BJ (cell line): ENCODE measurements around the gene KCND3. TPM values are rescaled to one million over a fixed set of nuclear protein-coding genes. Genes with fewer than 3 reads are reported as not detected.

Experiments used
- CTCF ChIA-PET: fragments of 350-600 bp; formaldehyde crosslinking; extraction: SDS; loops from one replicate; lab custom pipeline; 2021; ENCODE audit warnings: antibody characterized with exemption, inconsistent platforms; lab: Yijun Ruan, JAX
- POLR2A ChIA-PET: fragments of 300-600 bp; sonication (Branson Sonifier 250); formaldehyde crosslinking; extraction: SDS; loops from one replicate; lab custom pipeline; 2021; ENCODE audit warnings: antibody characterized with exemption; lab: Charles Lee
- DNase-seq: peaks from one replicate; pipeline ENCODE4 v3.0.0-alpha.2; 2011; ENCODE audit warnings: low read depth
- H3K27me3 ChIP-seq: 2 replicates; pipeline ENCODE4 v1.6.0; 2011; ENCODE audit warnings: low read length; ENCODE audit not compliant: control insufficient read depth, insufficient read depth
- H3K36me3 ChIP-seq: 2 replicates; pipeline ENCODE4 v1.5.1; 2011; ENCODE audit warnings: low read length; ENCODE audit not compliant: control insufficient read depth, insufficient read depth
- H3K4me3 ChIP-seq: 2 replicates; pipeline ENCODE4 v1.5.1; 2011; ENCODE audit warnings: low read depth, mild to moderate bottlenecking, control low read depth, low read length
- CTCF ChIP-seq: IDR thresholded peaks from 2 replicates; pipeline ENCODE4 v1.5.1; 2011; ENCODE audit warnings: low read depth, mild to moderate bottlenecking, control low read depth, inconsistent platforms, low read length, moderate library complexity; ENCODE audit not compliant: insufficient read depth
- polyA plus RNA-seq: library from polyadenylated mRNA; depleted of rRNA; stranded (reverse); fragments of >200 nt; gene quantifications from 2 replicates; pipeline ENCODE4 v1.2.3, GENCODE V29; 2011

Gene KCND3
- polyA plus RNA-seq, 1 experiment: 3.6 TPM

- no peak for TF ChIP-seq CTCF
- Histone ChIP-seq H3K4me3 (no peak overlapping the region), H3K36me3 (no peaks in the 10 kb centered on the region), H3K27me3 (no peaks in the 10 kb centered on the region)
- CTCF ChIA-PET: interaction anchor here (0.6 to 2.2 kb wide), 2 partner anchors 9 to 237 kb away, joined by 3 to 9 read pairs; no protein-coding TSS in a partner anchor
- POLR2A ChIA-PET: no interaction called here
- DNase-seq: no peak
Measured at GRCh38 chr1:111778541-111779051, 210.9 kb downstream of the KCND3 start.

- POLR2A ChIA-PET: no interaction called here
- no peaks in the 10 kb centered on the region for H3K27me3 ChIP-seq
- no peak overlapping the region for H3K4me3 ChIP-seq
- H3K36me3 ChIP-seq: no peaks in the 10 kb centered on the region
- CTCF ChIA-PET: interaction anchor here (0.6 to 2.2 kb wide), 3 partner anchors 9 to 236 kb away, joined by 3 to 9 read pairs (median 3); no protein-coding TSS in a partner anchor
- no peak for TF ChIP-seq CTCF
- no peak for DNase-seq
Measured at GRCh38 chr1:111778066-111778465, 211.4 kb downstream of the KCND3 start.

DNA sequence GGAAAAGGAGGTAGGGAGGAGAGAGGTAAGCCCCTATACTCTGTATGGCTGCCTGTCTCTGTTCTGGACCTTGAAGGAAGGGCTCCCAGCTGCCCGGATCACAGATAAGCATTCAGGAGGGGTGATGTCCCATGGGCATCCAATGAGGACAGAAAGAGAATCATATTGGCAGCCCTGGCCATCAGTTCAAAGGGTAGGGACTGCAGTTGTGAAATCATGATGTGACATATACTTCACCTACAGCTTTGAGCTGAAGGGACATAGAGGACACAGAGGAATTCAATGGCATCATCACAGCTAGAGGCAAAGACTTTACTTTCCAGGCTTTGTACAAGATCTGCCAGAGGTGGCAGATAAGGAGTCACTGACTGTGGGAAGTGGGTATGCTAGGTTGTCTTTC lies 212.2 kb downstream of the KCND3 start:
- no peak for TF ChIP-seq CTCF
- H3K27me3 ChIP-seq: no peaks in the 10 kb centered on the region
- ChIA-PET CTCF (interaction anchor here (0.7 to 2.2 kb wide), 2 partner anchors 8 to 11 kb away, joined by 3 to 9 read pairs; no protein-coding TSS in a partner anchor), POLR2A (no interaction called here)
- H3K4me3 ChIP-seq: no peak overlapping the region
- H3K36me3 ChIP-seq: no peaks in the 10 kb centered on the region
- no peak for DNase-seq

- Histone ChIP-seq H3K27me3 (no peaks in the 10 kb centered on the region), H3K36me3 (no peaks in the 10 kb centered on the region), H3K4me3 (no peak overlapping the region)
- CTCF ChIA-PET: interaction anchor here (2.2 kb wide), 1 partner anchor 7 kb away, joined by 9 read pairs; no protein-coding TSS in a partner anchor
- no peak for TF ChIP-seq CTCF
- POLR2A ChIA-PET: no interaction called here
- no peak for DNase-seq
Measured at GRCh38 chr1:111776861-111777260, 212.6 kb downstream of the KCND3 start.

- no peak for TF ChIP-seq CTCF
- no peak for DNase-seq
- Histone ChIP-seq H3K36me3 (no peaks in the 10 kb centered on the region), H3K4me3 (no peak overlapping the region), H3K27me3 (no peaks in the 10 kb centered on the region)
- CTCF ChIA-PET: no interaction called here
- POLR2A ChIA-PET: no interaction called here
Measured at GRCh38 chr1:111776391-111776790, 213.1 kb downstream of the KCND3 start.
